GM18505 (cell line): ENCODE data around the gene ATP5PO.

Experiments used
- ATAC-seq: cut with Tn5 transposase; IDR thresholded peaks from one replicate; pipeline ENCODE4 v1.9.1; 2021; ENCODE audit not compliant: unreplicated experiment
- POLR2A ChIP-seq: IDR thresholded peaks from 4 replicates; pipeline ENCODE4 v1.6.1; 2011; ENCODE audit warnings: borderline replicate concordance; ENCODE audit not compliant: insufficient read depth, insufficient read length; ENCODE audit errors: extremely low read depth

ATP5PO gene

DNA sequence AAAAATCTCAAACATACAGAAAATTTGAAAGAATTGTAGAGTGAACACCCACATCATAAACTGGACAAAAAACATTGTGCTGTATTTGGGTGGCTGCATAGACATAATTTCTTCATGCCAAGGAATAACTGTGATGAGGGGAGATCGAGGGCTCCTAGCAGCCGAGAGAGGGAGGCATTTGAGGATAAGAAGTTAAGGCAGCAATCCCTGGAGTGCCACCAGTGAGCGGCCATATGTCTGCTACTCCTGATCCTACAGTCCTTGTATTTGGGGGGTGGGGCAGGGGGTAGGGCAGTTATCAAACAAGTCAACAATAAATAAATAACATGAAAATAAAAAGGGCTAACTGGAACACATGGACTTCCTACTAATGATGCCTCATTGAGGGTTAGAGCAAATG, 54.5 kb downstream of the ATP5PO start:
- ATAC-seq, result no peak
- TF ChIP-seq POLR2A, result no peak

- no peak for ATAC-seq
- TF ChIP-seq POLR2A, result no peak
Observed at GRCh38 chr21:33860332-33860879, 55.2 kb downstream of the ATP5PO start.

- no peak for TF ChIP-seq POLR2A
- ATAC-seq, result no peak
Observed at GRCh38 chr21:33859373-33860102, 56.1 kb downstream of the ATP5PO start.

GRCh38 chr21:33858667-33859372, 56.8 kb downstream of the ATP5PO start:
- no peak for TF ChIP-seq POLR2A
- no peak for ATAC-seq

DNA sequence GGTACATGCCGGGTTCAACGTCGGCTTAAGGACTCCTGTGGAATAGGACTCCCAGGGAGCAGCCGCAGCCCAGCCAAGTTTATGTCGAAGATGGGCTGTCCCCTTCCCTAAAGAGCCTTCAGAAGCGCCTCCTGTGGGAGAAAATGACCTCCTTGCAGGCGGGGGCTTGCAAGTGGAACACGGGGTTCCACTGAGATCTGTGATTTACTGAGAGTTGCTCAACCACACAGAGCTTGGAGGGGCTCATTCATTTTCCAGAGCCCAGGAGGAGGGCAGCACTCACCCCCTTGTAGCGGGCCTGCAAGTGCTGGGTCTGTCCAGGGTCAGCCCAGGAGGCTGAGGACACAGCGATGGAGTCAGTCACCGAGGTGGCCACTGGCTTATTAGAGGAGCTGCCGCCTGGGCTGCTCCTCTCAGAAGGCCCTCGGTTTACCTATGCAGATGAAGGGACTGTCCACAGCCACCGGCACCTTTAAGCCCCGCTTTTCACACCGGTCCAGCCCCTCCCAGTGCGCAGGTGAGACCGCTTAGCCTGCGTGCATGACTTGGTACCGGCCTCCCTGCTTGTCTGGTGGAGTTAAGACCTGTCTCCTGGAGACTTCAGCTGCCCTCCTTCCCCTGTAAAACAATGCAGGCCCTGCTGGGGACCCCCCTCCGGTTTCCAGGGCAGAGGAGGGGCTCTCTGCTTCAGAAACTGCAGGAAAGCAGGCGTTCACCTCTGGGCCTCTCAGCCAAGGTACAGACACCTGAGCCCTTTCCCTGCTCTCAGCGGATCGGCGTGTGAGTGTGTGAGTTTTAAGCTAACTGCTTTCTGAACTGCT, 57.5 kb downstream of the ATP5PO start:
- no peak for ATAC-seq

GRCh38 chr21:33856893-33857527, 58.6 kb downstream of the ATP5PO start:
- ATAC-seq, result no peak
- TF ChIP-seq POLR2A, result no peak

More for the DNA sequence above, 57.5 kb downstream of the ATP5PO start:
- TF ChIP-seq POLR2A, result no peak

- no peak for ATAC-seq
- TF ChIP-seq POLR2A, result no peak
Observed at GRCh38 chr21:33855190-33855589, 60.4 kb downstream of the ATP5PO start.

- no peak for ATAC-seq
- TF ChIP-seq POLR2A, result no peak
Observed at GRCh38 chr21:33854604-33855003, 61.0 kb downstream of the ATP5PO start.
